ENCODE measurements around the gene RNF38. TPM values are rescaled to one million over a fixed set of nuclear protein-coding genes. Genes with fewer than 3 reads are reported as not detected.

The RNF38 gene
- polyA plus RNA-seq, 1 of the 3 experiments (the other 2 are of a cell fraction): 9.5 TPM

GRCh38 chr9:36328798-36329411, 71.2 kb downstream of the RNF38 start:
- no peak overlapping the region for H3K27ac ChIP-seq (ENCODE audit: low read depth in 2 of 2, low read length in 1 of 2)
- peak overlapping the region in 1 of 2 experiments; percentile 4; a peak in 1 of 4 replicates for H3K4me3 ChIP-seq (ENCODE audit: low read depth in 2 of 2, low read length in 1 of 2)
- no peaks in the 10 kb centered on the region; a peak in 2 of 4 replicates for H3K4me1 ChIP-seq (ENCODE audit: control insufficient read depth in 1 of 2, insufficient read depth in 2 of 2, low read depth in 1 of 2, low read length in 1 of 2)
- H3K9me2 ChIP-seq: no peaks in the 10 kb centered on the region
- POLR2A ChIA-PET: interaction anchor here (0.6 kb wide), 1 partner anchor 139 kb away, joined by 3 read pairs; no protein-coding TSS in a partner anchor
- H3K79me2 ChIP-seq (ENCODE audit: insufficient read depth): no peaks in the 10 kb centered on the region
- 26% methylated on average over 9 of the region's 9 CpGs for WGBS (ENCODE audit: low lambda C conversion rate)
- H3K4me2 ChIP-seq: no peak overlapping the region
- H3K9ac ChIP-seq: no peak overlapping the region
- H2AFZ ChIP-seq (ENCODE audit: low read depth): no peak overlapping the region
- CTCF ChIA-PET: interaction anchor here (0.7 to 4.6 kb wide), 51 partner anchors 9 to 430 kb away, joined by 3 to 83 read pairs (median 4); partner anchors contain the start of genes CLTA and GNE
- H3K27me3 ChIP-seq (ENCODE audit: insufficient read depth): no peaks in the 10 kb centered on the region
- peak; percentile 62 for DNase-seq
- peak; percentile 81 for TF ChIP-seq SMC3 (IDR thresholded peaks at IDR 0.05; ENCODE audit: low read depth, low read length)
- peak; percentile 86 for TF ChIP-seq CTCF (IDR thresholded peaks at IDR 0.05)
- peak; percentile 85 for TF ChIP-seq RAD21 (IDR thresholded peaks at IDR 0.05; ENCODE audit: low read length)
- TF ChIP-seq SIN3A (IDR thresholded peaks at IDR 0.05; ENCODE audit: borderline replicate concordance, low read depth, low read length): no peak
- H3K36me3 ChIP-seq (replicated peaks in 1 of 2; ENCODE audit: control insufficient read depth in 1 of 2, insufficient read depth in 2 of 2, low read length in 1 of 2): peaks cover 2 to 4% of the 10 kb centered on the region in 2 experiments
- peaks cover 4% of the 10 kb centered on the region; the same call in 1 of the 2 replicates for H4K20me1 ChIP-seq (ENCODE audit: insufficient read depth)
- peaks cover 34% of the 10 kb centered on the region for H3F3A ChIP-seq (replicated peaks; ENCODE audit: insufficient read depth)
- H3K9me3 ChIP-seq: no peaks in the 10 kb centered on the region

DNA sequence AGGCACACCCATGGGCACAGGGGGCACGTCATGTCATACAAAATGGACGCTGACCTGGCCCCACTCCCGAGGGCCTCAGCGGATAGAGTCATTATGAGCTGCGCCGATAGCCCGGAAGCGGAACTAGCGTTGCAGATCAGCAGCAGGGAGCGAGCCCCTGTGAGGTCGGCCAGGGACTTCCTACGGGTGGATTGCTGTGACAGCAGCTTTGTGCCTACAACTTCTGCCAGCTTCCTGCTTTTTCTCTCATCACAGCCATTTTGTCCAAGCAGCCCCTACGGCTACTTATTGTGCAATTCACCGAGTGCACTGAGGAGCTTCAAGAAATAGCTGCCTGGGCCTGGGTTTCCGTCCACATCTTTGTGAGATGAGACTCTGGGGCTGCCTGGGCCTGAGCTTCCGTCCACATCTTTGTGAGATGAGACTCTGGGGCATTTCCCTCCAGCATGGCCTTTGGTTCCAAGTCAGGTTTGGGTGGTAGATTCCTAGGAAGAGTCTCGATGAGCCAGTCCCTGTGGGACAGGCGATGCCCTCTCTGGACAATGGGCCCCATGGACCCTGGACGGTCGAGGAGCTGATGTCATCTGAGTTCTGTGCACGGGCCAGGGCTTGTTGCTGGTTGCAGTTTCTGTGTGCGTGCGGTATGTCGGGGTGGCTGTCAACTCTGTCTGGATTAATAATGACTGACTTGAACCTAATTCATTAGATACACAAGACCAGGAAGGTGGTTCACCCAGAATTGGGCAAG, 74.8 kb downstream of the RNF38 start:
- Histone ChIP-seq H3K4me2 (no peak overlapping the region), H3K27me3 (ENCODE audit: insufficient read depth) (no peaks in the 10 kb centered on the region), H3K9ac (no peak overlapping the region), H3K4me3 (ENCODE audit: low read depth in 2 of 2, low read length in 1 of 2) (no peak overlapping the region), H3K4me1 (ENCODE audit: control insufficient read depth in 1 of 2, insufficient read depth in 2 of 2, low read depth in 1 of 2, low read length in 1 of 2) (peaks cover 0 to 3% of the 10 kb centered on the region in 2 experiments; a peak in 2 of 4 replicates), H3K27ac (ENCODE audit: low read depth in 2 of 2, low read length in 1 of 2) (no peak overlapping the region), H3K9me3 (no peaks in the 10 kb centered on the region), H3K36me3 (replicated peaks in 1 of 2; ENCODE audit: control insufficient read depth in 1 of 2, insufficient read depth in 2 of 2, low read length in 1 of 2) (no peaks in the 10 kb centered on the region), H3K9me2 (no peaks in the 10 kb centered on the region), H3K79me2 (ENCODE audit: insufficient read depth) (no peaks in the 10 kb centered on the region), H4K20me1 (ENCODE audit: insufficient read depth) (no peaks in the 10 kb centered on the region), H2AFZ (ENCODE audit: low read depth) (no peak overlapping the region), H3F3A (replicated peaks; ENCODE audit: insufficient read depth) (peaks cover 15% of the 10 kb centered on the region)
- ChIA-PET POLR2A (no interaction called here), CTCF (interaction anchor here (0.8 kb wide), 1 partner anchor 368 kb away, joined by 3 read pairs; no protein-coding TSS in a partner anchor)
- no peak for DNase-seq
- WGBS (ENCODE audit: low lambda C conversion rate): 89% methylated on average over 15 of the region's 24 CpGs
- TF ChIP-seq NFIC (IDR thresholded peaks at IDR 0.05; ENCODE audit: borderline replicate concordance): no peak
- no peak for TF ChIP-seq NRF1 (IDR thresholded peaks at IDR 0.05; ENCODE audit: low read depth, low read length)
- TF ChIP-seq RXRA (IDR thresholded peaks at IDR 0.05; ENCODE audit: borderline replicate concordance, low read depth): no peak
- no peak for TF ChIP-seq POLR2AphosphoS5 (IDR thresholded peaks at IDR 0.05; ENCODE audit: low read depth, low read length)
- no peak for TF ChIP-seq PBX3 (IDR thresholded peaks at IDR 0.05)
